BLaER1 (cell line): ENCODE results near the gene CSNK1A1.

Experiments used
- H3K27ac ChIP-seq: shearing (Covaris generic); formaldehyde crosslinking; 2 replicates; pipeline ENCODE4 v1.8.1; 2022
- H3K27me3 ChIP-seq: shearing (Covaris generic); formaldehyde crosslinking; 2 replicates; pipeline ENCODE4 v1.8.1; 2022
- H3K36me3 ChIP-seq: shearing (Covaris generic); formaldehyde crosslinking; 2 replicates; pipeline ENCODE4 v1.8.1; 2022
- H3K4me1 ChIP-seq: shearing (Covaris generic); formaldehyde crosslinking; 2 replicates; pipeline ENCODE4 v1.8.1; 2022
- H3K4me2 ChIP-seq: shearing (Covaris generic); formaldehyde crosslinking; 2 replicates; pipeline ENCODE4 v1.8.1; 2022
- H3K4me3 ChIP-seq: shearing (Covaris generic); formaldehyde crosslinking; 2 replicates; pipeline ENCODE4 v1.8.1; 2022
- H3K9ac ChIP-seq: shearing (Covaris generic); formaldehyde crosslinking; 2 replicates; pipeline ENCODE4 v1.8.1; 2022
- H3K9me3 ChIP-seq: shearing (Covaris generic); formaldehyde crosslinking; 2 replicates; pipeline ENCODE4 v1.8.1; 2022
- H4K20me1 ChIP-seq: shearing (Covaris generic); formaldehyde crosslinking; 2 replicates; pipeline ENCODE4 v1.8.1; 2022
- Cebpa-rat ChIP-seq: shearing (Covaris generic); IDR thresholded peaks from 2 replicates; pipeline ENCODE4 v1.8.1; 2022

CSNK1A1 gene

DNA sequence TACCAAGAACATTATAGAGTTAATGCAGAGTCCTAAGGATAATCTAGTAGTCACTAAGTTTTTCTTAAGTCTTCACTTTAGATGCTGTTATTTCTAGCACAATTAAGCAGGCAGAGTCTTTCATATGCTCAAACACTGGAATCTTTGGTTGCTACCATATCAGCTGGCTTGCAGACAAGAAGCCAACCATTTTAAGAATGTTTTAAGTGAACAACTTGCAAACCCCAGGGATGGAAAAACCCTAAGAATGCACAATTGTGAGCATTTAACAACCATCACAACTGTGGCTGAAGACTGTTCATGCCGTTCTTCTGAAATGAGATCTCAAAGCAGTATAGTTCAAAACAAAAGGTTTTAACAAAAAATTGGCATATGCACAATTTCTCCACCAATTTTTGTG lies 55.1 kb downstream of the CSNK1A1 start:
- no peak for TF ChIP-seq Cebpa-rat
- no peaks in the 10 kb centered on the region for H3K27me3 ChIP-seq
- H4K20me1 ChIP-seq, result peaks cover 8% of the 10 kb centered on the region; the same call in 1 of the 2 replicates
- no peaks in the 10 kb centered on the region for H3K9me3 ChIP-seq
- H3K4me2 ChIP-seq, result no peak overlapping the region
- H3K4me3 ChIP-seq, result no peak overlapping the region
- no peak overlapping the region for H3K9ac ChIP-seq
- no peaks in the 10 kb centered on the region for H3K4me1 ChIP-seq
- H3K27ac ChIP-seq, result no peak overlapping the region
- H3K36me3 ChIP-seq, result peaks cover 77% of the 10 kb centered on the region

DNA sequence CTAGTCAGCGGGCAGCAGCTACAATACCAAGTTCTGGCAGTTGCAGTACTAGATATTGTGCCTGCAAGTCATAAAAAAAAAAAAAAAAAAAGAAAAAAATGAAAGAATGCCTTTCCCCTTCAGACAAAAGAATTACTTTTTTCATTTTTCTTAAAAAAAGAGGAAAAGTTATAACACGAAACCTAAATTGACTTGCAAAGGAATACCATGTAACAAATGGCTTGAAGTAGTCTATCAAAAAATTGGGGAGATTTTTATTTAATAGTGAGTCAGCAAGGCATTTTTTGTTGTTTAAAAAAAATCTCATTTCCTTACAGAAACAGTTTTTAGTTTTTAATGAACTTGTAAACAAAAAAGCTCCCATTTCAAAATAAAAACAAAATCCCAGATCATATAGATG lies 55.6 kb downstream of the CSNK1A1 start:
- H3K36me3 ChIP-seq, result peaks cover 72% of the 10 kb centered on the region
- H3K27ac ChIP-seq, result no peak overlapping the region
- no peak for TF ChIP-seq Cebpa-rat
- H4K20me1 ChIP-seq, result peaks cover 8% of the 10 kb centered on the region; the same call in 1 of the 2 replicates
- no peak overlapping the region for H3K4me2 ChIP-seq
- no peak overlapping the region for H3K4me3 ChIP-seq
- H3K9me3 ChIP-seq, result no peaks in the 10 kb centered on the region
- no peaks in the 10 kb centered on the region for H3K27me3 ChIP-seq
- H3K4me1 ChIP-seq, result no peaks in the 10 kb centered on the region
- H3K9ac ChIP-seq, result no peak overlapping the region

DNA sequence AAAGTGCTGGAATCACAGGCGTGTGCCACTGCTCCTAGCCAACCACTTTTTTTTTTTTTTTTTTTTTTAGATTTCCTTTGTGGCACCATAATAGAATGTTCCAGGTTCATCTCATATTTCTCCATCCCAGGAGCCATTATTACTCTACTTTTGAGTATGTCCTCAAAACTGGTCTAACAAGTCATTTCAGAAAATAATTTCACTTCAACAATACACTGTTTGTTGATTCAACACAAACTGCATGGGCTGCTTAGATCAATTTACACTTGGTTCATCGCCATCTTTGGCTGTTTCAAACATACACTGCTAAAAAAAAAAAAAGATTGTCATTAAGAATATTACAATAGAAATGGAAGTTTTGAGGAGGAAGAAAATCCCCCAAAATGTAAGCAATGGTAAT lies 57.9 kb downstream of the CSNK1A1 start:
- peaks cover 50% of the 10 kb centered on the region for H3K36me3 ChIP-seq
- H3K27me3 ChIP-seq, result no peaks in the 10 kb centered on the region
- no peak overlapping the region for H3K27ac ChIP-seq
- no peak overlapping the region for H3K4me3 ChIP-seq
- H3K9ac ChIP-seq, result no peak overlapping the region
- no peak for TF ChIP-seq Cebpa-rat
- no peaks in the 10 kb centered on the region for H3K4me1 ChIP-seq
- H4K20me1 ChIP-seq, result peaks cover 8% of the 10 kb centered on the region; the same call in 1 of the 2 replicates
- H3K4me2 ChIP-seq, result no peak overlapping the region
- no peaks in the 10 kb centered on the region for H3K9me3 ChIP-seq

DNA sequence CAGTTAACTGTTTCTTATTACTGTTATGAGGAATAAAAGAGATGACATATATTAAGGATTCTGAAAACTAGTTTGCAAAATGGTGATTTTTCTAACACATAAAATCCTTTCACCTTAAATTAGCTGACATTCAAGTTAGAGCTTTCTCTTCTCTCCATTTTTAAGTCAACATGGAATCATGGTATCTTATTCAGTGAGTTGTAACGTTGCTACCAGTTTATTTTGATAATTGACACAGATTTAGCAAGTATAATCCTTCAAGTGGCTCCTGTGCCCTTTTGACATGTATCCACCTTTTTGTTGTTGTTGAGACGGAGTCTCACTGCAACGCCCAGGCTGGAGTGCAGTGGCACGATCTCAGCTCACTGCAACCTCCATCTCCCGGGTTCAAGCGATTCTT lies 58.5 kb downstream of the CSNK1A1 start:
- Histone ChIP-seq H3K36me3 (peaks cover 44% of the 10 kb centered on the region), H3K4me3 (no peak overlapping the region), H3K27ac (no peak overlapping the region), H3K27me3 (no peaks in the 10 kb centered on the region), H3K9me3 (no peaks in the 10 kb centered on the region), H3K4me1 (no peaks in the 10 kb centered on the region), H4K20me1 (peaks cover 5% of the 10 kb centered on the region; the same call in 1 of the 2 replicates), H3K4me2 (no peak overlapping the region), H3K9ac (no peak overlapping the region)
- no peak for TF ChIP-seq Cebpa-rat

DNA sequence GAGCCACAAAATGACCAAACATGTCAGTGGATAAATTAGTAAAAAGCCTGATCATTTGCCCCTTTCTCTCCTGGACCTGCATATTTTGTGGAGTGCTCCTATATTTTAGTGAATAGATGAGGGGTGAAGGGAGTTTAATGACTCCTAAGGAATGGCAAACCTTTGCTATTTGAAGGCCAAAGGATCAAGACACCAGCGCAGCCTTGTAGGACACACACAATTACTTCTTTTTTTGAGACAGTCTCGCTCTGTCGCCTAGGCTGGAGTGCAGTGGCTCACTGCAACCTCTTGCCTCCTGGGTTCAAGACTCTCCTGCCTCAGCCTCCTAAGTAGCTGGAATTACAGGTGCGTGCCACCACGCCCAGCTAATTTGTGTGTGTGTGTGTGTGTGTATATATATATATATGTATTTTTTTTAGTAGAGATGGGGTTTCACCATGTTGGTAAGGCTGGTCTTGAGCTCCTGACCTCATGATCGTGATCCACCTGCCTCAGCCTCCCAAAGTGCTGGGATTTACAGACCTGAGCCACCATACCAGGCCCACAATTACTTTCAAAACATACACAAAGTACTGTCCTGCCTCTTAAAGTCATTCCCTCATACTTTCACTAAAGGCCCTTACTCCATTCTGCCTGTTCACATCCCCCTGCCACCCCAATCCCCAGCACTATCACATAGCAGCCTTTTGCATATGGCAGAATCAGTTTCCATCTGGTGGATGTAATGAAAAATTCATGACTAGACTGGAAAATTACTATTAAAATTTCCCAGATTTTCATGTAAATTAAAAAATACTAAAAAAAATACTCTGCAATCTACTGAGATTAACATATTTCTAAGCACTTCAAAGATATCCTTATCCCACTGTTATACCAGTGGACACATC lies 60.4 kb downstream of the CSNK1A1 start:
- Histone ChIP-seq H3K27ac (no peak overlapping the region), H3K4me1 (no peaks in the 10 kb centered on the region), H3K4me3 (no peak overlapping the region), H4K20me1 (no peaks in the 10 kb centered on the region), H3K9ac (no peak overlapping the region), H3K4me2 (no peak overlapping the region), H3K9me3 (no peaks in the 10 kb centered on the region), H3K27me3 (no peaks in the 10 kb centered on the region), H3K36me3 (peaks cover 28% of the 10 kb centered on the region)
- TF ChIP-seq Cebpa-rat, result no peak

DNA sequence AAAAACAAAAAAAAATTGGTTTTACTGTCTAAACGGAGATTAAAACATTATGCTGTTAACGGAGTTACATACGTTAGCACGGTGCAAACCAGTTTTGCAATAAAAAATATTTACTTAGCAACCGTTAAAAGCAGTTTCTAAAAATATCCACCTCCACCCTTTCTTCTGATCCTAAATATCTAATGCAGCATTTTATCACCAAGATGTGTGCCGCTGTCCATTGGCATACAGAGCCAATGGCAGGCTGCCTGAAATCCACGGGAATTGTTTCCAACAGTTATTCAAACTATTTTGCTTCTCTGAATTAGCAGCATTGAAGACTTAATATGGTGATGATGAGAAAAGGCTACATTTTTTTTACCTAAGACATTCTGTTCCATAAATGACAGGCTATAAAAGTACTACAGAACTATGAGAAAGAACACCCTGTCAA lies 61.6 kb downstream of the CSNK1A1 start:
- Histone ChIP-seq H3K27ac (no peak overlapping the region), H4K20me1 (no peaks in the 10 kb centered on the region), H3K4me2 (no peak overlapping the region), H3K36me3 (peaks cover 19% of the 10 kb centered on the region), H3K9me3 (no peaks in the 10 kb centered on the region), H3K4me3 (no peak overlapping the region), H3K4me1 (no peaks in the 10 kb centered on the region), H3K27me3 (no peaks in the 10 kb centered on the region), H3K9ac (no peak overlapping the region)
- TF ChIP-seq Cebpa-rat, result no peak

DNA sequence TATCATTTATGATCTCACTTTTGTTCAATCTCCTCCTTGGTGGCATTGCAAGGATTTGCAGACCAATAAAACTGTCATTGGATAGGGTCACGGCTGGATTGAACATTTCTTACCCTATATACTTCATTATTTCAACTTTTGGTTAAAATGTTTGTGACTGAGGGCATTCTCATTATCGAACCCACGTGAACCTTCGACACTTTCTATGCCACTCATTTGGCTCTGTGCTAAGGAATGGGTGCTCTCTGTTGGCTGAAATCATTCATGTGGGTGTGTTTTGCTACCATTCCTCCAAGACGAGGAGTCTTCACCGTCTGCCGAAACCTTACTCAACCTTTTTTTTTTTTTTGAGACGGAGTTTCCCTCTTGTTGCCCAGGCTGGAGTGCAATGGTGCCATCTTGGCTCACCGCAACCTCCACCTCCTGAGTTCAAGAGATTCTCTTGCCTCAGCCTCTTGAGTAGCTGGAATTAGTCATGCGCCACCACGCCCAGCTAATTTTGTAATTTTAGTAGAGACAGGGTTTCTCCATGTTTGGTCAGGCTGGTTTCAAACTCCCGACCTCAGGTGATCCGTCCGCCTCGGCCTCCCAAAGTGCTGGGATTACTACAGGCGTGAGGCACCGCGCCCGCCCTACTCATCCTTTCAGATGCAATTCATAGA lies 62.5 kb downstream of the CSNK1A1 start:
- no peak for TF ChIP-seq Cebpa-rat
- H3K4me2 ChIP-seq, result no peak overlapping the region
- no peaks in the 10 kb centered on the region for H3K27me3 ChIP-seq
- H3K36me3 ChIP-seq, result peaks cover 10% of the 10 kb centered on the region
- no peak overlapping the region for H3K4me3 ChIP-seq
- H3K9ac ChIP-seq, result no peak overlapping the region
- no peaks in the 10 kb centered on the region for H4K20me1 ChIP-seq
- H3K4me1 ChIP-seq, result no peaks in the 10 kb centered on the region
- H3K27ac ChIP-seq, result no peak overlapping the region
- no peaks in the 10 kb centered on the region for H3K9me3 ChIP-seq

DNA sequence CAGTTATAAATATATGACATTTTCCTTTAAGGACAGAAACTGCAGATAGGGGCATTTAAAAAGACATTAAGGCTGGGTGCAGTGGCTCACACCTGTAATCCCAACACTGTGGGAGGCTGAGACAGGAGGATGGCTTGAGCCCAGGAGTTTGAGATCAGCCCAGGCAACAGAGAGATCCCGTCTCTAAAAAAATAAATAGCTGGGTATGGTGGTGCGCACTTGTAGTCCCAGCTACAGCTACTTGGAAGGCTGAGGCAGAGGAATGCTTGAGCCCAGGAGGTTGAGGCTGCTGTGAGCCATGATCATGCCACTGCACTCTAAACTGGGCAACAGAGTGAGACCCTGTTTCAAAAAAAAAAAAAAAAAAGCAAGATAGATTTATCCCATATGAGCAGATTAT lies 63.6 kb downstream of the CSNK1A1 start:
- H3K9ac ChIP-seq, result no peak overlapping the region
- no peaks in the 10 kb centered on the region for H4K20me1 ChIP-seq
- H3K27ac ChIP-seq, result no peak overlapping the region
- H3K4me1 ChIP-seq, result no peaks in the 10 kb centered on the region
- no peaks in the 10 kb centered on the region for H3K36me3 ChIP-seq
- H3K9me3 ChIP-seq, result no peaks in the 10 kb centered on the region
- H3K4me3 ChIP-seq, result no peak overlapping the region
- TF ChIP-seq Cebpa-rat, result no peak
- H3K4me2 ChIP-seq, result no peak overlapping the region
- no peaks in the 10 kb centered on the region for H3K27me3 ChIP-seq

DNA sequence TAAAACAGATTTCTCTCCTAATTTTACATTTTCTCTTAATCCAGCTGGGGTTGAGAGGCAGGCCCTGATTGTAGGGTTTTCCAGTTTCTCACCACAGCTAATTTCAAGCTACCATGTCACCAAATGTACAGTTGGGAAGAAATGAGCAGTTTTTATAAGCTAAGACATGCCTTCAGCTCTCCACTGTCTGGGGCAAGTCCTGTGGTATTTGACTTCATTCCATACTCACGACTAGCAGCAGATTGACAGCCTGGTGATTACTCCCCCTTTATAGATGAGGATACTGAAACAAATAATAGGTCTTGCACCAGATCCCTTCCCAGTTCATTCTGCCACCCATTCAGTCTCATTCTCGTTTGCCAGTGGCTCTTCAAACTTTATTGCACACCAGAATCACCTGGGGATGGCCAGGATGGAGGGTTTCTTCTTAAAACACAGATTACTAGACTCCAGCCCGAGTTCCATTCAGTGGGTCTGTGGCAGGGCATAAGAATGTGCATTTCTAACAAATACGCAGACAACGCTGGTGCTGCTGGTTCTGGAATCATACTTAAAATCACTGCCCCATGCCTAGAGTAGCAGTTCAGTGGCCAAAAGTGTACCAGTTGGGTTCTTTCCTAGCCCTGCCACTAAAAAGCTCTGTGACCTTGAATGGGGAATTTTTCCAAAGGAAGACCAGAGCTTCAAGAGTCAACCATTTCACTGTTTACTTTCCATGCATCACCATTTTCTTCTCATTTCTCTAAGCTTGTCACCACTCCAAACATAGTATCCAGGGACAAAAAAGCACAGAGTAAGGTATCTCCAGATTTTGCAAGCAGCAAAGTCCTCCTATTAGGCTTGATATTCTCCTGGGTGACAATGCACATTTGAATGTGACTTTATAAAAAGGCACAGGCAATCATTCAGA lies 64.3 kb downstream of the CSNK1A1 start:
- TF ChIP-seq Cebpa-rat, result no peak
- H3K36me3 ChIP-seq, result no peaks in the 10 kb centered on the region
- no peak overlapping the region for H3K4me2 ChIP-seq
- H3K9me3 ChIP-seq, result no peaks in the 10 kb centered on the region
- H3K27me3 ChIP-seq, result no peaks in the 10 kb centered on the region
- no peaks in the 10 kb centered on the region for H4K20me1 ChIP-seq
- no peaks in the 10 kb centered on the region for H3K4me1 ChIP-seq
- H3K4me3 ChIP-seq, result no peak overlapping the region
- no peak overlapping the region for H3K27ac ChIP-seq
- no peak overlapping the region for H3K9ac ChIP-seq
